HG03575 (cell line): ENCODE results near the gene NTM.

Experiments used
- ATAC-seq: cut with Tn5 transposase; IDR thresholded peaks from one replicate; pipeline ENCODE4 v1.9.1; 2021; ENCODE audit not compliant: unreplicated experiment, insufficient number of reproducible peaks, low FRiP score; ENCODE audit errors: extremely low read depth

Gene NTM

DNA sequence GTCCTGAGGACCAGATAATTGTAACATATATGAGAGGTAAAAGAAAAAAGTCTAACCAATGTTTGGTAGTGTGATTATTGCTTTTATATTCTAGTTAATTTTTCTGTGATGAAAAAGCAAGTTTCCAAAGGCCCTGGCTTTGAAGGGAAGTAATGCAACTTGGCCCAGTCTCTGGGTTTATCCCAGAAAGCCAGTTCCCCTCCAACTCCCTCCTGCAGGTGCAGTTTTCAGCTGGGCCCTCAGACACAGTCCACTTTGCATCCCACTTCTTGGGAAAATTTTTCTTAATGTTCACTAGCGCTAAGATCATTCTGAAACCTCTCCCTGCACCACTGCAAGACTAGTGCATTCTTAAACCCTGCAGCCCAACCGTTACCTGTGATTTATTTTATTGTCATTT, 586.8 kb downstream of the NTM start:
- no peak for ATAC-seq

DNA sequence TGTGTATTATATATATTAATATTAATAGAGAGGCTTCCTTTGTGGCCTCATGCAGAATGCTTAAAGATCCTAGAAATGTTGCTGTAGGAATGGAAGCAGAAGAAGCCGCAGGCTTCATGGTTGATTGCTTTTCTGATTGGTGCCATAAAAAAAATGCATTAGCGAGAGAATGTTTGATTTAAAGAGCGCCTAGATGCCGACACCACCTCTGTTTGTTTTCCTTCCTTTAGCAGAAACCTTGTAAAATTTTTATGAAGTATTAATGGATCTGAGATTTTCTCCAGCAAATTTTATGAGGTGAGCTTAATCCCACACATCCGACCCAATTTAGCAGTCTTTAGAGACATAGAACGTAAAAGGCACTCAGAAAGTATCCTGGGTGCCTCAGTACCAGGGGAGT, 587.5 kb downstream of the NTM start:
- ATAC-seq = no peak

DNA sequence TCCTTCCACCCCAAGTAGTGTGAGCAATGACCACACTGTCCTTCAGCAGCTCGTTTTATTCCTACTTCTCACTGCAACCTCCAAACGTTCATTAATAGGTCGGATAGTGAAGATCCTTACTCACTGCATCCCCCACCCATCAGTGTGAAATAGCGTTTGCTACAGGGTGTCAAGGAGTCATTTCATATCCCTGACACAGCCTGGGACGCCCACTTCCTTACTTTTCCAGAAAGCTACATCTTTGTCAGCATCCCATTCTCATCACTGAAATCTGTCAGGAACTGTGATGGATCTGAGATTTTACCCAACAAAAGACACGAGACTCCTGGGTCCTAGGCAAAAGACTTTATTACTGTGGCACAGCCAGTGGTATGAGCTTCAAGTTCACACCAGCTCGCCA, 592.4 kb downstream of the NTM start:
- no peak for ATAC-seq

DNA sequence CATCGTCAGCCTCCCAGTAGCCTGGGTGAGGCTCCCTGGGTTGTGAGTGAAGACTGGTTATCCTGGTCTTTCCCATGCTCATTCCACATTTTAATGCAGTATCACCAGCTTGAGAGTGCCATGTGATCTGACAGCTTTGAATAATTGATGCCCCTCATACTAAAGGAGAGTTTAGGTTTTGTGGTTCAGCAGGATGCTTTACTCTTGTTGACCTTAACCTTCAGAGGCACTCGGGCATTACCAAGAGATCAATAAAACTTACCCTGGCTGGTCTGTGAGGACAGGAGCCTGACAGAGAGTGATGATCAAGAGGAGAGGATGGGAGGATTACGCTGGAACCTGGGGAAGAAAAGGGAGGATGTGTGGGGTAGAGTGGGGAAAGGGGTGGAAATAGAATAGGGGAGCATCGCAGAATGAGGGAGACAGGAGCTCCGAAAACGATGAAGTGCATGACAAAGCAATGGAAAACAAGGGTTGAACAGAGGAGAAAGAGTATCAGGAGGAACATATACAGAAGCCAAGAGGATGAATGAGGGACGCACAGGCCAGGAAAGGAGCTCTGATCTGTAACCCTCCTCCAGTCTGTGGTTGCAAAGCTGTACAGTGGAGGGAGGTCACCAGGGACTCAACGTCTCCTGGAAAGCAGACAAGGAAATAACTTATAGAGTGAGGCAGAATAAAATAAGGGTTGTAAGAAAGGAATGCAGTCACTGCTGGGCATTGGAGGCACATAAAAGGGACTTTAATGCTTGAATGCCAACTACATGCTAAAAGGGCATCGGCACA, 594.5 kb downstream of the NTM start:
- ATAC-seq = no peak

DNA sequence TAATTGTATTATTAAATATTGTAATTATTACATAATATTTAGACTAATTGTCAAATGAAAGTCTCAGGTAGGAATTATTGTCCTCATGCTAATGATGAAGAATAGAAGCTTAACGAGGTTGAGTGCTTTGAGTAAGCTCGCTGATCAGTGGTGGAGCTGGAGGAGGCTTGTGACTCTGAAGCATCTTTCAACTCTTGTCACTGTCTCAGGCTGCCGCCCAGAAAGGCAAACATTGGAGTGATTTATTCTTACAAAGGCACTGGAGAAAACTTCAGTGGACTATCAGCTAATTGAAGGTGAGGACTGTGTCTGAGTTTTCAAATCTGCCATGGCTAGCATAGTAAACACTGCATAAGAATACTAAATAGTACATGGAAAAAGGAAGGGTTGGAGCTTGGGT, 595.1 kb downstream of the NTM start:
- no peak for ATAC-seq

DNA sequence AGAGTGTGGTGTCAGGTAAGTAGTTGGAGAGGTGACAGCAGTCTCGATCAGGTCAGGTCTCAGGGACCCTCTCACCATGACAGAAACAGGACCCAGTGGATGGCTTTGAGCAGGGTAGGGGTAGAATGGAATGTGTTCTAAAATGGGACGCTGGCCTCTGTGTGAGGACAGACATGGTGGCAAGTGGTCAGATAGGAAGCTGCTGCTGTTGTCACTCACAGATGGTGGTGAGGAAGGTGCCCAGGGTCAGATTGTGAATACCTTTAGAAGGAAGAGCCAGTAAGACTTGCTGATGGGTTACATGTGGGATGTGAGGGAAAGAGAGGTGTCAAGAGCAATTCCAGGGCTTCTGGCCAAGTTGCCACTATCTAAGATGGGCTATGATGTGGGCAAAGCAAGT, 596.3 kb downstream of the NTM start:
- no peak for ATAC-seq

DNA sequence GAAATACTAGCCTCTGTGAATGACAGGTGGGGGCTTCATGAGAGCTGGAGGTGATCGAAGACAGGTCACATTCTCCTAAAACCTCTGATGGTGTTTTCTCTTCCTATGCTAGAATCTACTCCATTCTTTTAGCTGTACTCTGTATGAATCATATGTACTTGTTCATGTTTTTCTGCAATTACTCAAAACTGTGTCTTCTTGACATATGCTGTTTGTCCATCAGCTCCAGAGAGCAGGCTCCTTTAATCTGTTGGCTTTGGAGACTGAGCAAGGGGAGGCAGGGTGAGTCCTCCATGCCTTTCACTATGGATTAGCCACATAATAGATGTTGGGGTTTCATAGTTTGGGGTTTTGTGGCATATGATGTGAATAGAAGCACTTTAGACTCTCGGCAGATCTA, 598.8 kb downstream of the NTM start:
- ATAC-seq = no peak

DNA sequence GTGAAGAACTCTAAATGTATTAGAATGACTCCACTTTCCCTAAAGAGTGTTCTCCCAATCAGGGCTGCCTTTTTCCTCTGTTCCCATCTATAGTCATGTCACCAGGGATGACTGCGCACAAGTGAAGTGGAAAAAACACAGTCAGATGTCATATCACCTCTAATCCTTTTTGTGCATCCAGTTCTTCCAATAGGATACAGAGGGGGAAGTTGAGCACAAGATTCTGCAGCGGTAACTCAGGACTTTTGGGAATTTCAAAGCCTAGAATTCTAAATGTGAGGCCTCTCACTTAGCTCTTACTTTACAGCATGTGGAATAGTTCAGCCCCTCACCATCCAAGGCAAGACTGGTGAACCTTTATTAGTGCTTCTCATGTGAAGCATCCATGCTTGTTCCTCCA, 602.6 kb downstream of the NTM start:
- no peak for ATAC-seq

DNA sequence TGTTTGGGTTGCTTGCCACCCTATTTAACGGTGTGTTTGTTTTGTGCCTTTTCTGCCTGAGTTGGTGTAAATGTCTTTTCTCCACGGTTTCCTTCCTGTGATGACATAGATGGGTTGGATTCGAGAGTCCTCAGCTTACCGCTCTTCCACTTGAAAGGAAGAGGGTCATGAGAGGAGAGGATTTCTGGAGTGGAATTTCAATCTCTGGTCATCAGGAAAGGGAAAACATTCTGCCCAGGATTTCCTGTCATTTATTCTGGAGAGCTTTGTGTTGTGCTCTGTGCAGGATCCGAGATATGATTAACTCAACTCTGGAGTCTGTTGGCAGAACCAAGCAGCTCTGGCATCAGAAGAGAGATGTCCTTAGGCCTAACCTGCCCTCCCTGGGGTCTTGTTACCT, 605.2 kb downstream of the NTM start:
- no peak for ATAC-seq

DNA sequence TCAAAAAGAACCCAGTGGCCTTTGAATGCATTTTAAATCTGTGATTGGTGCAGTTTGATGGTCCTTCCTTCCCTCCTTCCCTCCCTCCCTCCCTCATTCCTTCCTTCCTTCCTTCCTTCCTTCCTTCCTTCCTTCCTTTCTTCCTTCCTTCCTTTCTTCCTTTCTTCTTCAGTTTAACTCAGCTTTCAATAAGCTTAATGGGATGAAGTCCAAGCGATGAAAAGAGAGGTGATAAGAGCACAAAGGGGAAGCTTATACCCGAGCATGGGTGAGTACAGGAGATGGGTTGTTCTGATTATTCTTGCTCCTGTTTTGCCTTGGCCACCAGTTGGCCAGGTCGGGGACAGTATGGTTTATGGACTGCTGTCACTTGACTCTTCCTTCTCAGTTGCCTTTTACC, 605.6 kb downstream of the NTM start:
- no peak for ATAC-seq

DNA sequence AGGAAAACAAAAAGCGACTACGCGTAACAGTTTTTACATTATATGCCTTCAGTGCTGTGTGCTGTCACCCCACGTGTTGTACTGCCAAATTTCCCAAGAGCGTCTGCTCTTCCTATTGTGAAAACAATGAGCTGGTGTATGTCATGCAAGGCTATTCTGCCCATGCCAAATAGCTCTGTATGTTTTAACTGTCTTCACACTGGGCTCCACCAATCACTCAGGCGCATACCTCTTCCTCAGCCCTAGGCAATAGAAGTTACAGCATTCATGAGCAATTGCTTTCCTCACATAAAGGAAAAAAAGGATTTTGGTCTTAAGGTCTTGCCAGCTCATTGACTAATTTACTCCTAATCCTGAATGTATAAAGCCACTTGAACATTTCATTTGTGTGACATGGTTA, 606.8 kb downstream of the NTM start:
- ATAC-seq = no peak

DNA sequence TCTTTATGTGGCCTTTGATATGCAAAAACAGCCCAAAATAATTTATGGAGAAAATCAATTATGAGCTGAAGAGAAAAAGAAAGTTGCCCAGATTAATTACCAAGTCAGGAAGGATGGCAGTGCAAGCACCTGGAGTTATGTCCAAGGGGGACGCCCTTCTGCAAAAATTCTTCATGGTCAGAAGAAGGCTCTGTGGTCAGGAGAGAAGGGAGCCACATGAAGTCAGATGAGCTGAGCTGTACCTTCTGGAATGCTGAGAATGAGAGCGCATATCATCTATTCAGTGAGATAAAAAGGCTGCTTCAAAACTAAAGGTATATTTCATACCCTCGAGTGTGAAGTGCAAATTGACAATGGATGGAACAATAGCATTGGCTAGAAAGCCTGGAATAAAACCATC, 607.4 kb downstream of the NTM start:
- ATAC-seq = no peak

DNA sequence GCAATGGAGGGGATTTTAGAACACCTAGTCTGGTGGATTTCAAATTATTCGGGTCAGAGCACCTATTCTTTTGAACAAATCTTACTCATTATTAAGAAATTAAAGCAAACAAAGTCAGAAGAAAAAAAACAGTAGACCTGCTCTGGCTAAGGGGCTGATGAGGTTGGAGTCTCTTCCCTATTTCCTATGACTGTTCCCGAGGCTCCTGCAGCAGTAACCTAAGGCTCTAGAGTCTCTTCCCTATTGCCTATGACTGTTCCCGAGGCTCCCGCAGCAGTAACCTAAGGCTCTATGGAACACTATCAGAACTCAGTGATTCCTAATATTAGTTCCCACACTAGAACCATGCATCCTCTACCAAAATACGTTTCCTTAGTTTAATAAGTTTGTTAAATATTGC, 607.9 kb downstream of the NTM start:
- ATAC-seq = no peak

DNA sequence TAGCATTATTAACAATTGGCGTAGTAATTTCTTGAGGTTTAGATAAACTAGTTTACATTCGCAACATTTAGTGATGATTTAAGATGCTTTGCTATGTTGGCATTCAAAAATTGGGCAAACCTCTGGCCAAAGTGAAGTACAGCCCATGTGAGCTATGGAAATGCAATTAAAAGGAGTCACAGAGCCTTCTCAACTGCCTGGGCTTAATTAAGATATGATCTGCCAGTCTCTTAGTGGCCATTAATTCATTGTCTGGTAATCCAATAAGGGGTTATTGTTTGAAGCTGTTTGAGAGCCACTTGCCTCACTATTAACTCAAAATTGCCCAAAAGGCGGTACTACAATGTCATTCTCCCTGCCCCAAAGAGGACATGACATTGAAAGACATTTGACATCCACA, 608.9 kb downstream of the NTM start:
- ATAC-seq = no peak

DNA sequence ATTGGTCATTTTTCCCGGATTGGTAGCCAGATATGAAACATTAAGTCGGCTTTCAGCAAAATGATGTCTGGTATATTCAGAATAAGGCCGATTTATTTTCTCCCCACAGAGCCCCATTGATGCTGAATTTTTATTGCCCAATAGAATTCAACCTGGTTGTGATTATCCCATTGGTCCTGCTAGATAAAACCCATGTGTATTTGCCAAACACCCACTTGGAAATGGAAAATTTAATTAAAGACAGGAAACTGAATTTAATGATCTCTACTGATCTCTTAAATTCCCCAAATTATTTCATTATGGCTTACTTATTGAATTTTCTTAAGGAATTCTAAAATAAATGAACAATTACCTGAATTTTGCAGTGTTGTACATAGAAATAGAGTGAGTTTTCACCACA, 609.8 kb downstream of the NTM start:
- no peak for ATAC-seq

DNA sequence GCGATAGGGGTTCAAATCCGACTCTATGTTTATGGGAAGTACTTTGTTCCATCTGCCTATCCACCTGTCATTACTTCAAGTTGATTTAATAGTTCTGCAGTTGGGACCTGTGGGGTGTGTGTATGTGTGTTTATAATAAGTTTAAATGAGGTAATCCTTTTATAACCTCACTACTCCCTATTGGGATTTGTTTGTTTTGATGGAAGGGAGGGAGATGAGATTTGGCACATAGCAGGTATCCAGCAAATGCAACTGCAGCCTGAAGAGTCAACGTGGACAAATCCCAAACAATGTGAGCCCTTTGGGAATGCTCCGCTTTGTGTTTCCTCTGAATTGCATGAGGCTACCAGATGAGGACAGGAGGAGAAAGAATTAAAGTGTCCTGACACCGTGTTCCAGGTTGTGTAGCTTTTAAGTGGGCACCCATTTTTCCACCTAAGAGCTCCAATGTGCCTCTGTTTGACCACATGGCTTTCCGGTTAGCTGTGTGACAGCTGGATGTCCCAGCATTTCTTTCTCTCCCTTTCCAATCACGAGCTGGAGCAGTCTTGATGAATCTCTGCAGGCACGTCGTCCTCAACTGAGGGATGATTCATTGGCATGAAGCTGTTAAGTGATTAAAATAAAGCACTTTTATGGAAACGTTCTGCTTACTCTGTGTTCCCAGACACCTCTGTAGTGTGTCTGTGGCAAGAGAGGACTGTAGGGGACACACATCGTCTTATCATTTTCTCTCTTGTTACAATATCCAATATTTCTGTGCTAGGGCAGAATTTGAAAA, 610.7 kb downstream of the NTM start:
- ATAC-seq = no peak

DNA sequence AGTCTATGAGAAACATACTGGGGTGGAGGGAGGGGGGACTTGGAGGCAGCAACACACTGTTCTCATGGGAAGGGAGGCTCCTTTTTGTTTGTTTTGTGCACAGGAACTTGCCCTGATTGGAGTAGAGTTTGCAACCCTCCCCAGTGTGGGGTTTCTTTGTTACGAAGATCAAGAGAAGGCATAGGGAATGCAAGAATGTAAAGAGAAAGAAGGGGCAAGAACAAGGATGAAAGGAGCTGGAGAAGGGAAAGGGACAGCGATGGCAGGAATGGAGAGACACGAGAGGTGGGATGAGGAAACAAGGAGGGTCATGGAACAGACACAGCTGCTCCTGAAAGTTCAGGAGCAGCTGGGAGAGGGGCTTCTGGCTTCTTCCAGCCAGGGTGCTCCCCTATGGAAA, 611.7 kb downstream of the NTM start:
- ATAC-seq = no peak

DNA sequence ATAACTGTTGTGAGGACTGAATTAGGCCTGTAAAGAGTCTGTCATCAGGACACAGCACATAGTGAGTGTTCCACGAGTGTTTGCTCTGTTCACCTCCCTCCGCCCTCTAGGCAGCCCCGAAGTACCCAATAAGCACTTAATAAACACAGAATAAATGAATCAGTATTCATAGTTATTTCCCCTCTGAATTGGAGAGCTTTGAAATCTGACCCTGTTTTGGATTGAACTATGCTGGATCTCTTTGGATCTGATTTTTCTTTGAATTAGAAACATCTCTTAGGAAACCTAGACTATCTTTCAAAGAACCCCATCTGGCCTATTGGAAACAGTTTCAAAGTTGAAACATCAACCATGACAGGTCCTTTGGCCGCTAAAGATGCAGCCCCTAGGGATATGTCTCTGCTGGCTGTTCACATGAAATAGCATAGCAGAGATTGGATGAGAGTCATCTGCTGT, 615.5 kb downstream of the NTM start:
- ATAC-seq = no peak

DNA sequence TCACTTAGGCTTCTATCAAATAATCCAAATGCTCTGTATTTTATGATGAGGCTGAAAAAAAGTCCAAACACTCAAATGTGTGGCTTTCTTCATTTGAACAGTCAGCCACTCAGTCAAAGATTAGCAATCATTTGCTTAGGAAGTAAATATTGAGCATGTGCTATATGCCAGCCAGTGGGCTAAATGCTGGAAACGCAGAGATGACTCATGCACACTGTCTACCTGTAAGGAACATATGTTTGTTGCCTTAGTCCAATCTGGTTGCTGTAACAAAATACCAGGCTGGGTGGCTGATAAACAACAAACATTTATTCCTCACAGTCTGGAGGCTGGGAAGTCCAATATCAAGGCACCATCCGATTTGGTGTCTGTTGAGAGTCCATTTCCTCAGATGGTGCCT, 617.3 kb downstream of the NTM start:
- ATAC-seq = no peak

DNA sequence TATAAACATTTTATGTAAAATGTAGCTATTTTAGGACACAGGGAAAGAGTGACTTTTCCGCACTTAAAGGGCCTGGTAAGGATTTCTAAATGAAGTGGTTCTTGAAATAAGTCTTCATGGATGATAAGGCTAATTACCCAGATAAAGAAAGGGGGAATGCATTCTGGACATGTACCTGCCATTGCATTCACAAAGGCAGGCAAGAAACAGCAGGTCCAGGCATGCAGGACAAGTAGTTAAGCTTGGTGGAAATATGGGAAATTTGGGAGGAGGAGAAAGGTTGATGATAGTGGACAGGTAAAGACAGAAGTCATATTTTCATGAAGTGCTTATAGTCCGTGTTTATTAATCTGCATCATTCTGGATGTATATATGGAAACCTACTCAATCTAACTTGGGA, 621.2 kb downstream of the NTM start:
- ATAC-seq = no peak

DNA sequence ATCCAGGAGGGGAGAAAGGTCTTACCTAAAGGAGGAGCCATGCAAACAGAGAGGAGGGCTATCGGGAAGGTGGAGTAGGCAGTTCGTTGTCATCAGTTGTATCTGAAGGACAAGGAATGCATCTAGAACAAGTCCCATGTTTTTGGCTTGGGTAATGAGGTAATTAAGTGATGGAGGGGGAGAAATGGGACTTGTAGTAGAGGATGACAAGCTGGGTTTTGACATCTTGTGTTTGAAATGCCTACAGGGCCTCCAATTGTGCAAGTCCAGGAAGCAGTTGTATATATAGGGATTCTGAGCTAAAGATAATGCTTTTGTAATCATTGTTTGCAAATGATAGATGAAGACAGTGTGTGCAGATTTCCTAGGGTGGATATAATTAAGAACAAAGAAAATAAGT, 622.8 kb downstream of the NTM start:
- ATAC-seq = no peak
